Liver (tissue), 9 donors: Measurements from ENCODE around the gene HLA-F. TPM values are rescaled to one million over a fixed set of nuclear protein-coding genes. Genes with fewer than 3 reads are reported as not detected.

Experiments used
- DNase-seq: peaks from one replicate; pipeline ENCODE4 v3.0.0-alpha.2; 2017; ENCODE audit warnings: low spot score
- H3K27ac ChIP-seq, 2 donors: one replicate each; pipeline ENCODE4 v1.7.0; 2013; ENCODE audit warnings: inconsistent platforms in 2 of 2, low read length in 2 of 2, control low read depth in 1 of 2, low read depth in 1 of 2, mild to moderate bottlenecking in 1 of 2
- H3K27me3 ChIP-seq, 4 donors: one replicate each; pipeline versions ENCODE4 v1.6.1 to v1.7.0; 2013; ENCODE audit warnings: low read length in 3 of 4, inconsistent platforms in 1 of 4, mild to moderate bottlenecking in 1 of 4, moderate library complexity in 1 of 4; ENCODE audit not compliant: control insufficient read depth in 4 of 4, insufficient read depth in 4 of 4
- H3K36me3 ChIP-seq, 4 donors: one replicate each; pipeline versions ENCODE4 v1.6.1 to v1.7.0; 2013; ENCODE audit warnings: low read length in 3 of 4, mild to moderate bottlenecking in 3 of 4, low read depth in 1 of 4, moderate library complexity in 1 of 4; ENCODE audit not compliant: control insufficient read depth in 4 of 4, insufficient read depth in 3 of 4
- H3K4me1 ChIP-seq, 4 donors: one replicate each; pipeline versions ENCODE4 v1.6.1 to v1.7.0; 2013; ENCODE audit warnings: low read length in 3 of 4, mild to moderate bottlenecking in 3 of 4, moderate library complexity in 1 of 4; ENCODE audit not compliant: control insufficient read depth in 4 of 4, insufficient read depth in 4 of 4
- H3K4me3 ChIP-seq, 3 donors: one replicate each; pipeline versions ENCODE4 v1.6.1 to v1.7.0; 2013; ENCODE audit warnings: low read length in 3 of 3, control low read depth in 1 of 3, low read depth in 1 of 3, mild to moderate bottlenecking in 1 of 3
- H3K9ac ChIP-seq, 2 donors: one replicate each; pipeline ENCODE4 v1.7.0; 2013; ENCODE audit warnings: low read length in 2 of 2, mild to moderate bottlenecking in 2 of 2, moderate library complexity in 2 of 2, control low read depth in 1 of 2, low read depth in 1 of 2
- H3K9me3 ChIP-seq, 4 donors: one replicate each; pipeline versions ENCODE4 v1.6.1 to v1.7.0; 2013; ENCODE audit warnings: low read length in 3 of 4; ENCODE audit not compliant: control insufficient read depth in 4 of 4
- EGR1 ChIP-seq, 2 donors: IDR thresholded peaks; 2 replicates each; pipeline ENCODE4 v1.6.1; 2016 to 2018; ENCODE audit warnings: antibody characterized with exemption in 2 of 2, low read depth in 2 of 2
- FOXA1 ChIP-seq: IDR thresholded peaks from 2 replicates; pipeline ENCODE4 v1.6.1; 2016; ENCODE audit warnings: antibody characterized with exemption
- FOXA2 ChIP-seq: IDR thresholded peaks from 2 replicates; pipeline ENCODE4 v1.6.1; 2016; ENCODE audit warnings: antibody characterized with exemption
- GABPA ChIP-seq, 2 donors: IDR thresholded peaks in 1 of 2; conservative IDR thresholded peaks in 1 of 2; 2 replicates each; pipeline ENCODE4 v1.6.1; 2016; ENCODE audit warnings: antibody characterized with exemption in 2 of 2, mild to moderate bottlenecking in 1 of 2, moderate library complexity in 1 of 2
- HNF4A ChIP-seq, 2 donors: conservative IDR thresholded peaks; 2 replicates each; pipeline ENCODE4 v1.6.1; 2016; ENCODE audit warnings: antibody characterized with exemption in 2 of 2, mild to moderate bottlenecking in 2 of 2
- HNF4G ChIP-seq: IDR thresholded peaks from 2 replicates; pipeline ENCODE4 v1.6.1; 2016; ENCODE audit warnings: antibody characterized with exemption
- JUND ChIP-seq, 2 donors: IDR thresholded peaks; 2 replicates each; pipeline ENCODE4 v1.6.1; 2016; ENCODE audit warnings: antibody characterized with exemption in 2 of 2
- NR2F2 ChIP-seq: IDR thresholded peaks from 2 replicates; pipeline ENCODE4 v1.6.1; 2016; ENCODE audit warnings: antibody characterized with exemption
- RAD21 ChIP-seq, 2 donors: IDR thresholded peaks; 2 replicates each; pipeline ENCODE4 v1.6.1; 2016; ENCODE audit warnings: antibody characterized with exemption in 2 of 2, mild to moderate bottlenecking in 2 of 2
- RXRA ChIP-seq, 2 donors: IDR thresholded peaks; 2 replicates each; pipeline ENCODE4 v1.6.1; 2017 to 2018; ENCODE audit warnings: antibody characterized with exemption in 2 of 2, mild to moderate bottlenecking in 1 of 2
- SP1 ChIP-seq: IDR thresholded peaks from 2 replicates; pipeline ENCODE4 v1.6.1; 2018; ENCODE audit warnings: antibody characterized with exemption, mild to moderate bottlenecking
- TAF1 ChIP-seq: conservative IDR thresholded peaks from 2 replicates; pipeline ENCODE4 v1.6.1; 2016; ENCODE audit warnings: antibody characterized with exemption, mild to moderate bottlenecking
- YY1 ChIP-seq: IDR thresholded peaks from 2 replicates; pipeline ENCODE4 v1.6.1; 2016; ENCODE audit warnings: antibody characterized with exemption, mild to moderate bottlenecking
- WGBS: extraction: QIAGEN DNeasy Blood & Tissue Kit; methylation state at CpG from one replicate; pipeline ENCODE4 v1.1.7; 2013; 5-methylcytosine and 5-hydroxymethylcytosine counted together
- polyA plus RNA-seq, 2 donors: library from polyadenylated mRNA; stranded (reverse) in 1 of 2; unstranded in 1 of 2; fragments of 200-250 nt in 1 of 2; fragments of >200 nt in 1 of 2; fragmentation: Nextera tagmentation in 1 of 2; extraction: Ambion mirVana in 1 of 2; gene quantifications; one replicate each; pipeline versions ENCODE4 v1.2.1 to v1.2.3, GENCODE V29; 2013 to 2015
- total RNA-seq, 2 donors: library from RNA; depleted of rRNA; stranded (reverse); fragments of >200 nt; gene quantifications; one replicate each; pipeline ENCODE4 v1.2.3, GENCODE V29; 2014
- TF ChIP-seq, protein P1 (sequence below): IDR thresholded peaks from 2 replicates; pipeline ENCODE4 v1.6.1; 2016; ENCODE audit warnings: antibody characterized with exemption
- TF ChIP-seq, protein P2 (sequence below): IDR thresholded peaks from 2 replicates; pipeline ENCODE4 v1.6.1; 2016; ENCODE audit warnings: antibody characterized with exemption
- TF ChIP-seq, protein P3 (sequence below): IDR thresholded peaks from 2 replicates; pipeline ENCODE4 v1.6.1; 2016; ENCODE audit warnings: antibody characterized with exemption, mild to moderate bottlenecking
- TF ChIP-seq, protein P4 (sequence below): fragments of 150-350 bp; IDR thresholded peaks from 2 replicates; pipeline ENCODE4 v1.5.1; 2017; ENCODE audit warnings: improper control_type of control experiment, low read depth, low read length; ENCODE audit not compliant: missing input control
- donor health status: healthy.
- donor health status: healthy.
- donor health status: healthy.
- donor health status: healthy.
- donor health status: healthy.

The HLA-F gene
- total RNA-seq: 10 to 100 TPM; 12.1 to 51.1 TPM
- 10 to 100 TPM; 12.4 to 53.0 TPM for polyA plus RNA-seq

DNA sequence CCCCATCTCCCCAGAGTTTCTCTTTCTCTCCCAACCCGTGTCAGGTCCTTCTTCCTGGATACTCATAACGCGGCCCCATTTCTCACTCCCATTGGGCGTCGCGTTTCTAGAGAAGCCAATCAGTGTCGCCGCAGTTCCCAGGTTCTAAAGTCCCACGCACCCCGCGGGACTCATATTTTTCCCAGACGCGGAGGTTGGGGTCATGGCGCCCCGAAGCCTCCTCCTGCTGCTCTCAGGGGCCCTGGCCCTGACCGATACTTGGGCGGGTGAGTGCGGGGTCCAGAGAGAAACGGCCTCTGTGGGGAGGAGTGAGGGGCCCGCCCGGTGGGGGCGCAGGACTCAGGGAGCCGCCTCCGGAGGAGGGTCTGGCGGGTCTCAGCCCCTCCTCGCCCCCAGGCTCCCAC lies at the start of gene HLA-F:
TSS of gene HLA-F (plus strand) at position 173 of the 404 bp plus-strand sequence. CDS start at position 203, 30 bp downstream.
- H3K9ac ChIP-seq: peak within 1 kb of the TSS; percentile 69 to 96
- H3K27me3 ChIP-seq: no peaks in the 10 kb centered on the region
- no peaks in the 10 kb centered on the region for H3K9me3 ChIP-seq
- peak within 1 kb of the TSS; percentile 93 to 95 for H3K27ac ChIP-seq
- peak; percentile 57 for DNase-seq
- peak within 1 kb of the TSS; percentile 83 to 90 (median 89) for H3K4me3 ChIP-seq
- TF ChIP-seq NR2F2: no peak
- TF ChIP-seq SP1: peak; percentile 25
- TF ChIP-seq TAF1: peak; percentile 44
- TF ChIP-seq YY1: peak; percentile 16
- TF ChIP-seq, protein P1, sequence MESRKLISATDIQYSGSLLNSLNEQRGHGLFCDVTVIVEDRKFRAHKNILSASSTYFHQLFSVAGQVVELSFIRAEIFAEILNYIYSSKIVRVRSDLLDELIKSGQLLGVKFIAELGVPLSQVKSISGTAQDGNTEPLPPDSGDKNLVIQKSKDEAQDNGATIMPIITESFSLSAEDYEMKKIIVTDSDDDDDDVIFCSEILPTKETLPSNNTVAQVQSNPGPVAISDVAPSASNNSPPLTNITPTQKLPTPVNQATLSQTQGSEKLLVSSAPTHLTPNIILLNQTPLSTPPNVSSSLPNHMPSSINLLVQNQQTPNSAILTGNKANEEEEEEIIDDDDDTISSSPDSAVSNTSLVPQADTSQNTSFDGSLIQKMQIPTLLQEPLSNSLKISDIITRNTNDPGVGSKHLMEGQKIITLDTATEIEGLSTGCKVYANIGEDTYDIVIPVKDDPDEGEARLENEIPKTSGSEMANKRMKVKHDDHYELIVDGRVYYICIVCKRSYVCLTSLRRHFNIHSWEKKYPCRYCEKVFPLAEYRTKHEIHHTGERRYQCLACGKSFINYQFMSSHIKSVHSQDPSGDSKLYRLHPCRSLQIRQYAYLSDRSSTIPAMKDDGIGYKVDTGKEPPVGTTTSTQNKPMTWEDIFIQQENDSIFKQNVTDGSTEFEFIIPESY: no peak
- TF ChIP-seq, protein P2, sequence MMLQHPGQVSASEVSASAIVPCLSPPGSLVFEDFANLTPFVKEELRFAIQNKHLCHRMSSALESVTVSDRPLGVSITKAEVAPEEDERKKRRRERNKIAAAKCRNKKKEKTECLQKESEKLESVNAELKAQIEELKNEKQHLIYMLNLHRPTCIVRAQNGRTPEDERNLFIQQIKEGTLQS: no peak
- TF ChIP-seq JUND (IDR thresholded peaks at IDR 0.05): peak in 1 of 2 donors; percentile 38
- TF ChIP-seq HNF4A (conservative IDR thresholded peaks at IDR 0.05): peak; percentile 38 to 54
- TF ChIP-seq, protein P3, sequence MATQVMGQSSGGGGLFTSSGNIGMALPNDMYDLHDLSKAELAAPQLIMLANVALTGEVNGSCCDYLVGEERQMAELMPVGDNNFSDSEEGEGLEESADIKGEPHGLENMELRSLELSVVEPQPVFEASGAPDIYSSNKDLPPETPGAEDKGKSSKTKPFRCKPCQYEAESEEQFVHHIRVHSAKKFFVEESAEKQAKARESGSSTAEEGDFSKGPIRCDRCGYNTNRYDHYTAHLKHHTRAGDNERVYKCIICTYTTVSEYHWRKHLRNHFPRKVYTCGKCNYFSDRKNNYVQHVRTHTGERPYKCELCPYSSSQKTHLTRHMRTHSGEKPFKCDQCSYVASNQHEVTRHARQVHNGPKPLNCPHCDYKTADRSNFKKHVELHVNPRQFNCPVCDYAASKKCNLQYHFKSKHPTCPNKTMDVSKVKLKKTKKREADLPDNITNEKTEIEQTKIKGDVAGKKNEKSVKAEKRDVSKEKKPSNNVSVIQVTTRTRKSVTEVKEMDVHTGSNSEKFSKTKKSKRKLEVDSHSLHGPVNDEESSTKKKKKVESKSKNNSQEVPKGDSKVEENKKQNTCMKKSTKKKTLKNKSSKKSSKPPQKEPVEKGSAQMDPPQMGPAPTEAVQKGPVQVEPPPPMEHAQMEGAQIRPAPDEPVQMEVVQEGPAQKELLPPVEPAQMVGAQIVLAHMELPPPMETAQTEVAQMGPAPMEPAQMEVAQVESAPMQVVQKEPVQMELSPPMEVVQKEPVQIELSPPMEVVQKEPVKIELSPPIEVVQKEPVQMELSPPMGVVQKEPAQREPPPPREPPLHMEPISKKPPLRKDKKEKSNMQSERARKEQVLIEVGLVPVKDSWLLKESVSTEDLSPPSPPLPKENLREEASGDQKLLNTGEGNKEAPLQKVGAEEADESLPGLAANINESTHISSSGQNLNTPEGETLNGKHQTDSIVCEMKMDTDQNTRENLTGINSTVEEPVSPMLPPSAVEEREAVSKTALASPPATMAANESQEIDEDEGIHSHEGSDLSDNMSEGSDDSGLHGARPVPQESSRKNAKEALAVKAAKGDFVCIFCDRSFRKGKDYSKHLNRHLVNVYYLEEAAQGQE: peak; percentile 87
- no peak for TF ChIP-seq RXRA (IDR thresholded peaks at IDR 0.05)
- H3K36me3 ChIP-seq: peaks cover 5 to 23% (median 12%) of the 10 kb centered on the region in 4 donors
- WGBS: under 1% methylated on average over 26 of the region's 26 CpGs
- peaks cover 0 to 18% (median 13%) of the 10 kb centered on the region in 4 donors for H3K4me1 ChIP-seq

DNA sequence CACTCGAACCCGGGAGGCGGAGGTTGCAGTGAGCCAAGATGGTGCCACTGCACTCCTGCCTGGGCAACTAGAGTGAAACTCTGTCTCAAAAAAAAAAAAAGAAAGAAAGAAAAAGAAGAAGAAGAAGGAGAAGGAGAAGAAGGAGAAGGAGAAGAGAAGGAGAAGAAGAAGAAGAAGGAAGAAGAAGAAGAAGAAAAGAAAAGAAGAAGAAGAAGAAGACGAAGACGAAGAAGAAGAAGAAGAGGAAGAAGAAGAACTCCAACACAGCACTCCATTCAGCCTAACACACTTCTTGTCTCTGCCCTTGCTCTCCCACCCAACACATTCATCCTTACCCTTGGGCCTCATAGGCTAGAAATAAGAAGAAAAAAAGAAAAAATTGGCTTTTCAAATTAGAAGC lies 49.2 kb upstream of the HLA-F start:
- no peaks in the 10 kb centered on the region for H3K36me3 ChIP-seq
- TF ChIP-seq HNF4A (conservative IDR thresholded peaks at IDR 0.05) (no peak), YY1 (no peak), NR2F2 (no peak), GABPA (IDR thresholded peaks at IDR 0.05 in 1 of 2, conservative IDR thresholded peaks at IDR 0.05 in 1 of 2) (no peak), HNF4G (no peak), RAD21 (IDR thresholded peaks at IDR 0.05) (no peak), SP1 (no peak), FOXA2 (no peak), FOXA1 (no peak), EGR1 (IDR thresholded peaks at IDR 0.05; ENCODE audit: low read depth in 2 of 2) (no peak), RXRA (IDR thresholded peaks at IDR 0.05) (no peak)
- TF ChIP-seq, protein P2: no peak
- TF ChIP-seq, protein P1: no peak
- TF ChIP-seq, protein P4, sequence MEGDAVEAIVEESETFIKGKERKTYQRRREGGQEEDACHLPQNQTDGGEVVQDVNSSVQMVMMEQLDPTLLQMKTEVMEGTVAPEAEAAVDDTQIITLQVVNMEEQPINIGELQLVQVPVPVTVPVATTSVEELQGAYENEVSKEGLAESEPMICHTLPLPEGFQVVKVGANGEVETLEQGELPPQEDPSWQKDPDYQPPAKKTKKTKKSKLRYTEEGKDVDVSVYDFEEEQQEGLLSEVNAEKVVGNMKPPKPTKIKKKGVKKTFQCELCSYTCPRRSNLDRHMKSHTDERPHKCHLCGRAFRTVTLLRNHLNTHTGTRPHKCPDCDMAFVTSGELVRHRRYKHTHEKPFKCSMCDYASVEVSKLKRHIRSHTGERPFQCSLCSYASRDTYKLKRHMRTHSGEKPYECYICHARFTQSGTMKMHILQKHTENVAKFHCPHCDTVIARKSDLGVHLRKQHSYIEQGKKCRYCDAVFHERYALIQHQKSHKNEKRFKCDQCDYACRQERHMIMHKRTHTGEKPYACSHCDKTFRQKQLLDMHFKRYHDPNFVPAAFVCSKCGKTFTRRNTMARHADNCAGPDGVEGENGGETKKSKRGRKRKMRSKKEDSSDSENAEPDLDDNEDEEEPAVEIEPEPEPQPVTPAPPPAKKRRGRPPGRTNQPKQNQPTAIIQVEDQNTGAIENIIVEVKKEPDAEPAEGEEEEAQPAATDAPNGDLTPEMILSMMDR: no peak
- TF ChIP-seq, protein P3: no peak
- no peaks in the 10 kb centered on the region for H3K27me3 ChIP-seq
- H3K4me1 ChIP-seq: no peaks in the 10 kb centered on the region
- no peak overlapping the region for H3K4me3 ChIP-seq
- no peak for DNase-seq
- no peak overlapping the region for H3K27ac ChIP-seq
- H3K9ac ChIP-seq: no peak overlapping the region
- 79% methylated on average over 5 of the region's 5 CpGs for WGBS
- no peaks in the 10 kb centered on the region for H3K9me3 ChIP-seq
